ENCODE data around the gene MAPKAPK5. TPM values are rescaled to one million over a fixed set of nuclear protein-coding genes. Genes with fewer than 3 reads are reported as not detected.
A peak's percentile ranks its signal among the peaks of the same experiment; 100 is the strongest.

Gene MAPKAPK5, protein sequence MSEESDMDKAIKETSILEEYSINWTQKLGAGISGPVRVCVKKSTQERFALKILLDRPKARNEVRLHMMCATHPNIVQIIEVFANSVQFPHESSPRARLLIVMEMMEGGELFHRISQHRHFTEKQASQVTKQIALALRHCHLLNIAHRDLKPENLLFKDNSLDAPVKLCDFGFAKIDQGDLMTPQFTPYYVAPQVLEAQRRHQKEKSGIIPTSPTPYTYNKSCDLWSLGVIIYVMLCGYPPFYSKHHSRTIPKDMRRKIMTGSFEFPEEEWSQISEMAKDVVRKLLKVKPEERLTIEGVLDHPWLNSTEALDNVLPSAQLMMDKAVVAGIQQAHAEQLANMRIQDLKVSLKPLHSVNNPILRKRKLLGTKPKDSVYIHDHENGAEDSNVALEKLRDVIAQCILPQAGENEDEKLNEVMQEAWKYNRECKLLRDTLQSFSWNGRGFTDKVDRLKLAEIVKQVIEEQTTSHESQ
- 100 to 1,000 TPM in 2 of 4 donors, 10 to 100 TPM in 2; 79.3 to 122 (median 102) TPM for total RNA-seq

DNA sequence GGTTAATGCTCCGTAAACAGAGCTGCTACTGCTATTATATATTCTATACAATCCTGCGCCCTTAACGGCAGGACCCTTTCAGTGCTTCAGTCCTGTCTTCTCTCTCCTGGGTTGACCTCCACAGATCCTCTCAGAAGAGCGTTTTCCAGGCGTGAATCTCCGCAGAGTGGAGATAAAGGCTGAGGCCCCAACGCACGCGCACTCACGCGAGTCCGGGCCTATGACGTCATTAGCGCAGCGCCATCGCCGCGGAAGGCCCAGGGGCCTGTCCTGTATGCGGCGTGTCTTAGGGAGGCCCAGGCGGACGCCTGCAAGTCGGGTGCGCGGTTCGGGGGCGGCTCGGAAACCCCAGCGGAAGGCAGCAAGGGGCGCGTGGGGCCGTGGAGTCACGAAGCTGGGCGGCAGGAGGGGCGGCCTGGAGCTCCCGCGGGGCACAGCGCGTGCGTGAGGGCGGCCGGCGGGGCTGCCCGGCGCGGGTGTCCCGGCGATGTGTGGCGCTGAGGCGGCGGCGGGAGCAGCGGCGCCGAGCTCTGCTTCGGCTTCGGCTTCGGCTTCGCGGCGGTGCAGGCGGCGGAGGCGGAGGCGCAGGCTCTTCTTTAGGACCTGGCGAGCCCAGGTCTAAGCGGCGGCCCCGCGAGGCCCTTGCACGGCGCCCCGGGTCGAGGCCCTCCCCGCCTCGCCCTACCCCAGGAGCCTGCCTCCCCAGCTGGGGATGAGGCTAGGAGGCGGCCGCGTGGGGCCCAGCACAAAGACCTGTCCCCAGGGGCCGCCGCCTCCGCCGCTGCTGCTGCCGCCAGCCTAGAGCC is at the start of gene MAPKAPK5:
TSS of gene MAPKAPK5 (plus strand) at position 479 of the 806 bp plus-strand sequence. CDS start 506 bp downstream, outside the sequence.
- H3K27me3 ChIP-seq: no peaks in the 10 kb centered on the region
- peaks cover 0 to 7% (median 0%) of the 10 kb centered on the region in 3 donors for H3K36me3 ChIP-seq
- H3K4me1 ChIP-seq: peaks cover 0 to 38% (median 8%) of the 10 kb centered on the region in 4 donors

DNA sequence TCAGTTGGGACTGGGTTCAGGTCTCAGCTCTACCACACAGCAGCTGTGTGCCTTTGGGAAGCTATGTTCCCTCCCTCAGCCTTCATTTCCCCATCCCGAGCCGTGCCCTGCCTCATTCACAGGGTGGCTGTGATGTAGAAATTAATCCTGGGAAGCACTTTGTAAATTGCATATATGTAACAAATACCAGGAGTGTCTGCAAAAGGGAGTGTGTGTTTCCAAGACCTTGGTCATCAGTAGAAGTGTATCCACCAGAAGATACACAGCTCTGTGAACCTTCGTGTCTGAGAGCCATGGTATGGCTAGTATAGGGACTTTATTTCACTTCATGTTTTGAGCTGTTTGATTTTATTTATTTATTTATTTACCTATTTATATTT is 49.2 kb upstream of the MAPKAPK5 start:
- H3K4me3 ChIP-seq: no peak overlapping the region
- H3K36me3 ChIP-seq: peaks cover 0 to 97% (median 0%) of the 10 kb centered on the region in 3 donors
- H3K27ac ChIP-seq: peak overlapping the region in 2 of 4 donors; percentile 69 to 81
- H3K4me1 ChIP-seq: peaks cover 0 to 11% (median 0%) of the 10 kb centered on the region in 4 donors
- no peaks in the 10 kb centered on the region for H3K9me3 ChIP-seq
- DNase-seq: no peak
- H3K27me3 ChIP-seq: no peaks in the 10 kb centered on the region
- no peak for TF ChIP-seq POLR2A (IDR thresholded peaks at IDR 0.05)
- TF ChIP-seq, protein P1, sequence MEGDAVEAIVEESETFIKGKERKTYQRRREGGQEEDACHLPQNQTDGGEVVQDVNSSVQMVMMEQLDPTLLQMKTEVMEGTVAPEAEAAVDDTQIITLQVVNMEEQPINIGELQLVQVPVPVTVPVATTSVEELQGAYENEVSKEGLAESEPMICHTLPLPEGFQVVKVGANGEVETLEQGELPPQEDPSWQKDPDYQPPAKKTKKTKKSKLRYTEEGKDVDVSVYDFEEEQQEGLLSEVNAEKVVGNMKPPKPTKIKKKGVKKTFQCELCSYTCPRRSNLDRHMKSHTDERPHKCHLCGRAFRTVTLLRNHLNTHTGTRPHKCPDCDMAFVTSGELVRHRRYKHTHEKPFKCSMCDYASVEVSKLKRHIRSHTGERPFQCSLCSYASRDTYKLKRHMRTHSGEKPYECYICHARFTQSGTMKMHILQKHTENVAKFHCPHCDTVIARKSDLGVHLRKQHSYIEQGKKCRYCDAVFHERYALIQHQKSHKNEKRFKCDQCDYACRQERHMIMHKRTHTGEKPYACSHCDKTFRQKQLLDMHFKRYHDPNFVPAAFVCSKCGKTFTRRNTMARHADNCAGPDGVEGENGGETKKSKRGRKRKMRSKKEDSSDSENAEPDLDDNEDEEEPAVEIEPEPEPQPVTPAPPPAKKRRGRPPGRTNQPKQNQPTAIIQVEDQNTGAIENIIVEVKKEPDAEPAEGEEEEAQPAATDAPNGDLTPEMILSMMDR (IDR thresholded peaks at IDR 0.05): no peak

More for the DNA sequence above, at the start of gene MAPKAPK5:
- Histone ChIP-seq H3K4me3 (peak within 1 kb of the TSS; percentile 62 to 98 (median 92)), H3K27ac (peak within 1 kb of the TSS; percentile 93 to 99 (median 94)), H3K9me3 (no peaks in the 10 kb centered on the region)
- DNase-seq: peak; percentile 91 to 97 (median 96)
- TF ChIP-seq, protein P1 (IDR thresholded peaks at IDR 0.05): peak in 3 of 6 experiments; percentile 5 to 28 (median 12)
- peak; percentile 75 to 83 for TF ChIP-seq POLR2A (IDR thresholded peaks at IDR 0.05)

DNA sequence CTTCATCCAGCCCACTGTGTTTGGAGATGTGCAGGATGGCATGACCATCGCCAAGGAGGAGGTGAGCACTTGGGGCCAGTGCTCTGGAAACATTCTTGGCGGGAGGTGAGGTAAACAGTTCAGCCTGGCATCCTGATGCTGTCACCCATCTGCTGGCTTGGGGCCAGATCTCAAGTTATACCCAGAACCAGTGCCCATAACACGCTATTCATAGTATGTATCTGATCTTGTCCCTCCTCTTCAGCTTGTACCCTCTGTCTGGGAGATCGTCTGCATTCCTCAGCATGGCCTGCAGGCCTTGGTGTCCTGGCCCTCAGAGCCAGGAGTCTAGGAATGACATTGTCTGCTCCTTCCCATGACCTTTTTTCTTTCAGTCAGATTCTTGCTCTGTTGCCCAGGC is 43.8 kb upstream of the MAPKAPK5 start:
- no peak for DNase-seq
- Histone ChIP-seq H3K27me3 (no peaks in the 10 kb centered on the region), H3K27ac (no peak overlapping the region), H3K4me3 (no peak overlapping the region), H3K36me3 (peaks cover 0 to 99% (median 0%) of the 10 kb centered on the region in 3 donors), H3K9me3 (no peaks in the 10 kb centered on the region), H3K4me1 (no peaks in the 10 kb centered on the region)
- TF ChIP-seq, protein P1 (IDR thresholded peaks at IDR 0.05): no peak
- no peak for TF ChIP-seq POLR2A (IDR thresholded peaks at IDR 0.05)

DNA sequence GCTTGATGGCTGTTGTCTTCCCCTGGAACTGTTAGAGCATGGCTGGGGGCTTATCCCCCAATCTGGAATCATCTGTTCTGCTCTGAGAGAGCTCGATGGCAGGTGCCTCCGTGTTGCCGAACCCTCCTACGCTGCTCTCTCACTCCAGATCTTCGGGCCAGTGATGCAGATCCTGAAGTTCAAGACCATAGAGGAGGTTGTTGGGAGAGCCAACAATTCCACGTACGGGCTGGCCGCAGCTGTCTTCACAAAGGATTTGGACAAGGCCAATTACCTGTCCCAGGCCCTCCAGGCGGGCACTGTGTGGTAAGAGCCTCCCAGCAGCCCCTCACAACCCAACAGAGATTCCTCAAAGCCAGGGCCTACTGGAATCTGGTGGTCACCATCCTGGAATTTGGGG is 42.3 kb upstream of the MAPKAPK5 start:
- H3K27me3 ChIP-seq: no peaks in the 10 kb centered on the region
- H3K36me3 ChIP-seq: peaks cover 0 to 99% (median 0%) of the 10 kb centered on the region in 3 donors
- no peak overlapping the region for H3K4me3 ChIP-seq
- DNase-seq: no peak
- no peaks in the 10 kb centered on the region for H3K4me1 ChIP-seq
- H3K27ac ChIP-seq: no peak overlapping the region
- no peaks in the 10 kb centered on the region for H3K9me3 ChIP-seq
- no peak for TF ChIP-seq POLR2A (IDR thresholded peaks at IDR 0.05)
- TF ChIP-seq, protein P1 (IDR thresholded peaks at IDR 0.05): no peak

DNA sequence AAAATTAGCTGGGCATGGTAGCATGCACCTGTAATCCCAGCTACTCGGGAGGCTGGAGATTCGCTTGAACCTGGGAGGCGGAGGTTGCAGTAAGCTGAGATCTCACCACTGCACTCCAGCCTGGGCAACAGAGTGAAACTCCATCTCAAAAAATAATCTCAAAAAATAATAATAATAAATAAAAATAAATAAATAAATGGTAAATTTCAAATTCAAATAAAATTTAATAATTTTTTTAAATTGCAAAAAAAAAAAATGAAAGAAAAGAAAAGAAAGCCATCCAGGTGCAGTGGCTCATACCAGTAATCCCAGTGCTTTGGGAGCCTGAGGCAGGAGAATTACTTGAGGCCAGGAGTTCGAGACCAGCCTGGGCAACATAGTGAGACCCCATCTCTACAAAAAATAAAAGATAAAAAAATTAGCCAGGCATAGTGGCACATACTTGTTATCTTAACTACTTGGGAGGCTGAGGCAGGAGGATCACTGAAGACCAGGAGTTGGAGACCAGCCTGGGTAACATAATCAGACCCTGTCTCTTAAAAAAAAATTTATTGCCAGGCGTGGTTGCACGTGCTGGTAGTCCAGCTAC is 38.9 kb upstream of the MAPKAPK5 start:
- no peak overlapping the region for H3K27ac ChIP-seq
- H3K36me3 ChIP-seq: peaks cover 0 to 97% (median 0%) of the 10 kb centered on the region in 3 donors
- peaks cover 0 to 9% (median 0%) of the 10 kb centered on the region in 4 donors for H3K4me1 ChIP-seq
- H3K27me3 ChIP-seq: no peaks in the 10 kb centered on the region
- TF ChIP-seq, protein P1 (IDR thresholded peaks at IDR 0.05): no peak
- TF ChIP-seq POLR2A (IDR thresholded peaks at IDR 0.05): no peak
- DNase-seq: no peak
- no peaks in the 10 kb centered on the region for H3K9me3 ChIP-seq
- no peak overlapping the region for H3K4me3 ChIP-seq

Measured in Peyer's patch (tissue), 4 donors.